RPMI7951 (cell line): ENCODE results near the gene TAF1D. TPM values are rescaled to one million over a fixed set of nuclear protein-coding genes. Genes with fewer than 3 reads are reported as not detected.
A peak's percentile ranks its signal among the peaks of the same experiment; 100 is the strongest.
"Not testable (repeated sequence)": the region's sequence is repeated elsewhere in the genome, so short reads cannot be mapped to it uniquely, and the experiment has no call there.

Experiments used
- DNase-seq: peaks from one replicate; pipeline ENCODE4 v3.0.0-alpha.2; 2012; ENCODE audit warnings: low read depth
- total RNA-seq: library from RNA; depleted of rRNA; stranded (reverse); fragments of >200 nt; shearing (Covaris generic); gene quantifications from 2 replicates; pipeline ENCODE4 v1.2.3, GENCODE V29; 2014; rRNA removed

The TAF1D gene
- total RNA-seq, result 134 and 154 TPM in 2 replicates

- DNase-seq, result peak; percentile 97
These were observed at the start of gene TAF1D, which contains the start of gene C11orf54 for GRCh38 chr11:93741094-93741881. TSS of gene TAF1D (minus strand) at chr11:93741495. CDS start at chr11:93739304, 2,191 bp downstream. TSS of gene C11orf54 (plus strand) at chr11:93741672. CDS start at chr11:93747394, 5,722 bp downstream.

GRCh38 chr11:93784935-93785360, 43.7 kb upstream of the TAF1D start:
- DNase-seq, result peak; percentile 2

- peak; percentile 94 for DNase-seq
These were observed 43.0 kb upstream of the TAF1D start, which contains the start of gene MED17 for GRCh38 chr11:93784145-93784934. TSS of gene MED17 (plus strand) at chr11:93784282. CDS start at chr11:93784514, 232 bp downstream.

- DNase-seq, result no peak
These were observed 42.5 kb upstream of the TAF1D start for GRCh38 chr11:93783765-93784144.

- DNase-seq, result no peak
These were observed 42.1 kb upstream of the TAF1D start for GRCh38 chr11:93783362-93783761.

GRCh38 chr11:93775289-93775688, 34.0 kb upstream of the TAF1D start:
- DNase-seq, result peak; percentile 13

GRCh38 chr11:93774560-93774959, 33.3 kb upstream of the TAF1D start:
- DNase-seq, result not testable (repeated sequence)

GRCh38 chr11:93773601-93774200, 32.4 kb upstream of the TAF1D start:
- no peak for DNase-seq

- no peak for DNase-seq
These were observed 31.8 kb upstream of the TAF1D start for GRCh38 chr11:93773045-93773477.

GRCh38 chr11:93772123-93772522, 30.8 kb upstream of the TAF1D start:
- DNase-seq, result no peak

- no peak for DNase-seq
These were observed 28.9 kb upstream of the TAF1D start for GRCh38 chr11:93770160-93770559.

- DNase-seq, result no peak
These were observed 25.7 kb upstream of the TAF1D start for GRCh38 chr11:93767018-93767417.

- no peak for DNase-seq
These were observed 25.2 kb upstream of the TAF1D start for GRCh38 chr11:93766504-93766903.

- DNase-seq, result no peak
These were observed 24.3 kb upstream of the TAF1D start for GRCh38 chr11:93765551-93765950.

- DNase-seq, result no peak
These were observed 20.6 kb upstream of the TAF1D start for GRCh38 chr11:93761910-93762309.

GRCh38 chr11:93759123-93759522, 17.8 kb upstream of the TAF1D start:
- not testable (repeated sequence) for DNase-seq

GRCh38 chr11:93757924-93758865, 16.9 kb upstream of the TAF1D start:
- no peak for DNase-seq

GRCh38 chr11:93757301-93757700, 16.0 kb upstream of the TAF1D start:
- no peak for DNase-seq

GRCh38 chr11:93756748-93757147, 15.5 kb upstream of the TAF1D start:
- DNase-seq, result no peak

- no peak for DNase-seq
These were observed 11.9 kb upstream of the TAF1D start for GRCh38 chr11:93753241-93753640.

GRCh38 chr11:93751001-93751400, 9.7 kb upstream of the TAF1D start:
- no peak for DNase-seq
